Right kidney (tissue), 1 donor: ENCODE measurements around the gene DYDC2.
A peak's percentile ranks its signal among the peaks of the same experiment; 100 is the strongest.
"Not testable (repeated sequence)": the region's sequence is repeated elsewhere in the genome, so short reads cannot be mapped to it uniquely, and the experiment has no call there.

ENCODE experiments used
- DNase-seq: peaks from one replicate; pipeline ENCODE4 v3.0.0-alpha.2; 2016

DYDC2 gene

GRCh38 chr10:80413271-80413996 lies 56.9 kb downstream of the DYDC2 start:
- peak; percentile 66 for DNase-seq

DNA sequence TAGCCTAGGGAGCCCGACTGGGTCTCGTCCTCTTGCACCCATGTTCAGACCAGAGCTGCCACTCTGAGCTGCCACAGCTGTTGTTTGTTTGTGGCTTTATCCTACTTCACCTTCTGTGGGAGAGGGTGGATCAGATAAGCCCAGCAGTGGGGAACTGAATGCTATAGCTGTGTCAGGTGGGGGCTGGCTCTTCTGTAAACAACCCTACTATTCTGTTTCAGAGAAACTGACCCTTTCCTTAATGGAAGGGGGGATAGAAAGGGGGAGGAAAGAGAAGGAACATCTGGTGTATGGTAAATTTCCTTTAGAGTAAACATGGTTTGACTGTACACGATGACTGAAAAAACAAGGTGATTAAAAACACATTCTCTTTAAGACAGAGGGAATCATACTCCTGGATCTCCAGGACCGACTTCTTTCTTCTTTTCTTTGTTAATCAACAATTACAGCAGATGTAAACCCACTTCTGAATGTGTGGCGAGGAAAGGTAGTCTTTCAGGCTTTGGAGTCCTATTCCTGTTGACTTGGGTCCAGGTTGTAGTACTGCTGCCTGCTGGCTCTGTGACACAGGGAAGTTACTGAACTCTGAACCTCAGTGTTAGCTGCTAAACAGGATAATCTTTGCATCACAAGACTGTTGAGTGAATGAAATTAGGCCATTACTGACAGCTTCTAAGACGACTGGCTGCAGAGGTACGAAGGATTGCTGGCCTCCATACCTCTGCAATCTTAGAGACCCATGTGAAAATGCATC lies 57.7 kb downstream of the DYDC2 start:
- no peak for DNase-seq

GRCh38 chr10:80415734-80416478 lies 59.3 kb downstream of the DYDC2 start:
- DNase-seq, result no peak

DNA sequence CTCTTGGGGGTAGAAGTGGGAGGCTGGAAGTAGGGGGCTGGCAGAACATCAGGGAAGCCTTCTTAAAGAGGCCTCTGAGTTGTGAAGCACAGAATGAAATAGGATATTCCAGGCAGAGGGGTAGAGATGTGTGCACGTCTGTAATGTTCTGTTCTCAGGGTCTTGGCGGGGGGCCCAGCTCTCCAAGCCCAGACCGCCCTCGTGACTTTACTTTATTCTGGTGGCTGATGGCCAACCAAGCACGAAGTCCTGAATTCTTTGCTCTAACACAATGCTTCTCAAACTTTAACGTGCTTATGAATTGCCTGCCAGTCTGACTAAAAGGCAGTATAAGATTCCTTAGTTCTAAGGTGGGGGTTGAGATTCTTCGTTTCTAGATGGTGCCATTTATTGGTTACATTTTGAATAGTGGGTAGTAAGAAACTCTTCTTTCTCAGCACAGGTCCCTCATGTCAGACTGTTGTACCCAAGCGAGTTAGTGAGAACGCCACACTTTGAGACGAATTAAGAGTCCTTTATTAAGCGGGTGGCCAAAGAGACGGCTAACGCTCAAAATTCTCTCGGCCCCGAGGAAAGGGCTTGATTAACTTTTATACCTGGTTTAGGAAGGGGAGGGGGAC lies 60.0 kb downstream of the DYDC2 start:
- DNase-seq, result no peak

GRCh38 chr10:80417256-80417655 lies 60.7 kb downstream of the DYDC2 start:
- DNase-seq, result not testable (repeated sequence)
